HCT116 (cell line): ENCODE measurements around the gene TEAD1. TPM values are rescaled to one million over a fixed set of nuclear protein-coding genes. Genes with fewer than 3 reads are reported as not detected.

Experiments
- ATAC-seq: fragments of 200-7000 bp; cut with Tn5 transposase; 2 replicates; pipeline ENCODE4 v1.9.1; 2020; ENCODE audit warnings: mild to moderate bottlenecking, moderate library complexity
- BruUV-seq: library from RNA; stranded (reverse); fragments of 400-500 nt; replicated peaks from 2 replicates; lab custom pipeline; 2021; lab: Mats Ljungman, UMichigan
- CTCF ChIA-PET: fragments of 300-600 bp; sonication (Branson Sonifier 250); formaldehyde crosslinking; loops from one replicate; lab custom pipeline; 2021; ENCODE audit warnings: antibody characterized with exemption; lab: Charles Lee
- POLR2A ChIA-PET: fragments of 300-600, 350-600 bp; sonication (Branson Sonifier 250); formaldehyde crosslinking; loops from one replicate; lab custom pipeline; 2021; ENCODE audit warnings: antibody characterized with exemption; lab: Charles Lee
- RAD21 ChIA-PET, 2 experiments: fragments of 300-600 bp; sonication (Branson Sonifier 250); formaldehyde crosslinking; loops; one replicate each; lab custom pipeline; 2023; ENCODE audit warnings: low total read pairs in 2 of 2; ENCODE audit not compliant: uncharacterized antibody in 2 of 2, unreplicated experiment in 2 of 2, low non-redundant PET in 1 of 2; lab: Charles Lee
- DNase-seq: peaks from one replicate; pipeline ENCODE4 v3.0.0-alpha.2; 2010; ENCODE audit warnings: low read depth, low spot score
- H2AFZ ChIP-seq: fragments of 200-600 bp; shearing (Covaris generic), sonication (generic); 2 replicates; pipeline ENCODE4 v1.6.1; 2017; ENCODE audit warnings: low read depth, mixed run types, mixed read lengths, antibody characterized with exemption, low read length; ENCODE audit not compliant: poor library complexity, severe bottlenecking
- H3K27ac ChIP-seq: 2 replicates; pipeline ENCODE4 v1.5.1; 2012; ENCODE audit warnings: low read depth, low read length
- H3K27me3 ChIP-seq: fragments of 200-600 bp; sonication (generic); 2 replicates; pipeline ENCODE4 v1.6.1; 2016; ENCODE audit warnings: mixed run types, low read length, mixed read lengths; ENCODE audit not compliant: insufficient read depth
- H3K36me3 ChIP-seq, 2 experiments: fragments of 200-500 bp in 1 of 2; fragments of 200-600 bp in 1 of 2; sonication (Bioruptor generic) in 1 of 2; sonication (generic) in 1 of 2; 2 replicates each; pipeline versions ENCODE4 v1.5.1 to v1.6.1; 2014 to 2016; ENCODE audit warnings: low read length in 2 of 2, inconsistent platforms in 1 of 2, mixed read lengths in 1 of 2, mixed run types in 1 of 2; ENCODE audit not compliant: insufficient read depth in 2 of 2, control insufficient read depth in 1 of 2
- H3K4me1 ChIP-seq, 2 experiments: fragments of 200-600 bp in 1 of 2; sonication (generic) in 1 of 2; 2 replicates each; pipeline versions ENCODE4 v1.5.1 to v1.6.1; 2012 to 2017; ENCODE audit warnings: low read length in 2 of 2, inconsistent platforms in 1 of 2, mild to moderate bottlenecking in 1 of 2, mixed read lengths in 1 of 2, mixed run types in 1 of 2, moderate library complexity in 1 of 2; ENCODE audit not compliant: insufficient read depth in 2 of 2, control insufficient read depth in 1 of 2
- H3K4me2 ChIP-seq: fragments of 200-600 bp; sonication (generic); 2 replicates; pipeline ENCODE4 v1.6.1; 2017; ENCODE audit warnings: mixed run types, low read length, mixed read lengths
- H3K4me3 ChIP-seq, 2 experiments: fragments of 200-600 bp in 1 of 2; sonication (generic) in 1 of 2; replicated peaks in 1 of 2; 2 replicates each; pipeline ENCODE4 v1.5.1; 2011 to 2016; ENCODE audit warnings: low read length in 2 of 2, control low read depth in 1 of 2, low read depth in 1 of 2, mild to moderate bottlenecking in 1 of 2, mixed read lengths in 1 of 2, mixed run types in 1 of 2
- H3K79me2 ChIP-seq: fragments of 200-600 bp; sonication (generic); 2 replicates; pipeline ENCODE4 v1.6.1; 2017; ENCODE audit warnings: mild to moderate bottlenecking, mixed run types, low read length, moderate library complexity, mixed read lengths; ENCODE audit not compliant: insufficient read depth
- H3K9ac ChIP-seq: fragments of 200-600 bp; sonication (generic); 2 replicates; pipeline ENCODE4 v1.6.1; 2016; ENCODE audit warnings: low read length, mixed read lengths
- H3K9me2 ChIP-seq: fragments of 200-600 bp; sonication (generic), shearing (Covaris generic); 2 replicates; pipeline ENCODE4 v1.6.1; 2017; ENCODE audit warnings: mixed run types, mild to moderate bottlenecking, moderate library complexity; ENCODE audit not compliant: insufficient read depth
- H3K9me3 ChIP-seq, 2 experiments: fragments of 200-500 bp in 1 of 2; fragments of 200-600 bp in 1 of 2; sonication (Bioruptor generic) in 1 of 2; sonication (generic) in 1 of 2; 2 replicates each; pipeline ENCODE4 v1.6.1; 2014 to 2017; ENCODE audit warnings: low read length in 2 of 2, mixed read lengths in 2 of 2, inconsistent platforms in 1 of 2, low read depth in 1 of 2, mild to moderate bottlenecking in 1 of 2, mixed run types in 1 of 2, moderate library complexity in 1 of 2; ENCODE audit not compliant: control insufficient read depth in 1 of 2, insufficient read depth in 1 of 2
- H4K20me1 ChIP-seq: fragments of 200-600 bp; sonication (generic), shearing (Covaris generic); 2 replicates; pipeline ENCODE4 v1.6.1; 2017; ENCODE audit warnings: mixed run types, mild to moderate bottlenecking, moderate library complexity; ENCODE audit not compliant: insufficient read depth
- CBX3 ChIP-seq: IDR thresholded peaks from 2 replicates; pipeline ENCODE4 v1.6.1; 2012; ENCODE audit warnings: low read depth
- CEBPB ChIP-seq: IDR thresholded peaks from 2 replicates; pipeline ENCODE4 v1.6.1; 2012; ENCODE audit warnings: low read depth
- EZH2 ChIP-seq: fragments of 200-600 bp; sonication (generic); IDR thresholded peaks from 2 replicates; pipeline ENCODE4 v1.6.1; 2017; ENCODE audit warnings: antibody characterized with exemption, mixed run types
- EZH2phosphoT487 ChIP-seq: fragments of 200-600 bp; IDR thresholded peaks from 2 replicates; pipeline ENCODE4 v1.6.1; 2018; ENCODE audit warnings: antibody characterized with exemption, borderline replicate concordance
- FOSL1 ChIP-seq: IDR thresholded peaks from 2 replicates; pipeline ENCODE4 v1.6.1; 2012; ENCODE audit warnings: low read depth
- JUND ChIP-seq: IDR thresholded peaks from 2 replicates; pipeline ENCODE4 v1.6.1; 2012
- MAX ChIP-seq: IDR thresholded peaks from 2 replicates; pipeline ENCODE4 v1.6.1; 2012
- POLR2A ChIP-seq: IDR thresholded peaks from 2 replicates; pipeline ENCODE4 v1.7.0; 2011; ENCODE audit warnings: borderline replicate concordance; ENCODE audit not compliant: insufficient read depth, insufficient read length; ENCODE audit errors: extremely low read depth
- POLR2AphosphoS5 ChIP-seq: IDR thresholded peaks from 2 replicates; pipeline ENCODE4 v1.6.1; 2011; ENCODE audit warnings: mild to moderate bottlenecking, low read depth, low read length, moderate library complexity
- RAD21 ChIP-seq: IDR thresholded peaks from 2 replicates; pipeline ENCODE4 v1.6.1; 2012; ENCODE audit warnings: low read depth, mild to moderate bottlenecking
- SIN3A ChIP-seq: IDR thresholded peaks from 2 replicates; pipeline ENCODE4 v1.6.1; 2012; ENCODE audit warnings: low read depth
- SP1 ChIP-seq: IDR thresholded peaks from 2 replicates; pipeline ENCODE4 v1.6.1; 2012; ENCODE audit warnings: low read depth
- SRF ChIP-seq: IDR thresholded peaks from 2 replicates; pipeline ENCODE4 v1.6.1; 2012; ENCODE audit warnings: low read depth
- TCF7L2 ChIP-seq: IDR thresholded peaks from 2 replicates; pipeline ENCODE4 v1.7.0; 2011; ENCODE audit warnings: borderline replicate concordance, inconsistent platforms; ENCODE audit not compliant: insufficient read depth, insufficient read length; ENCODE audit errors: extremely low read depth
- YY1 ChIP-seq: IDR thresholded peaks from 2 replicates; pipeline ENCODE4 v1.6.1; 2011; ENCODE audit warnings: low read length, low read depth, moderate library complexity, mild to moderate bottlenecking; ENCODE audit not compliant: insufficient replicate concordance; ENCODE audit errors: extremely low read depth
- ZBTB33 ChIP-seq: IDR thresholded peaks from 2 replicates; pipeline ENCODE4 v1.6.1; 2011; ENCODE audit warnings: mild to moderate bottlenecking, low read length, moderate library complexity; ENCODE audit not compliant: insufficient replicate concordance; ENCODE audit errors: extremely low read depth
- ZFX ChIP-seq: fragments of 450-650 bp; IDR thresholded peaks from 2 replicates; pipeline ENCODE4 v1.6.1; 2017
- ZNF274 ChIP-seq: fragments of 200-500 bp; sonication (Bioruptor generic); IDR thresholded peaks from 2 replicates; pipeline ENCODE4 v1.6.1; 2014; ENCODE audit warnings: mild to moderate bottlenecking, low read depth, low read length, inconsistent platforms
- intact Hi-C: fragments of 100-400 bp; cut with micrococcal nuclease; formaldehyde crosslinking; loops from 2 replicates; pipeline ENCODE4 v1.10.0; 2022
- total RNA-seq: library from RNA; stranded (reverse); gene quantifications from one replicate; pipeline ENCODE4 v1.2.1, GENCODE V29; 2021; ENCODE audit not compliant: unreplicated experiment

The TEAD1 gene
- total RNA-seq, 1 experiment from 2014 or later: 103 TPM

- ChIA-PET CTCF (interaction anchor here (0.6 to 0.8 kb wide), 2 partner anchors 26 to 576 kb away, joined by 3 read pairs; no protein-coding TSS in a partner anchor), POLR2A (no interaction called here), RAD21 (no interaction called here)
- no peaks in the 10 kb centered on the region for H3K27me3 ChIP-seq
- no peaks in the 10 kb centered on the region for H4K20me1 ChIP-seq
- no TSS peak for BruUV-seq
- no peaks in the 10 kb centered on the region for H3K36me3 ChIP-seq
- TF ChIP-seq TCF7L2: no peak
- no peak for TF ChIP-seq YY1
- no peak for TF ChIP-seq POLR2A
- TF ChIP-seq FOSL1: no peak
- no peak for TF ChIP-seq SIN3A
- no peak for TF ChIP-seq EZH2phosphoT487
- TF ChIP-seq CBX3: no peak
- no peak for TF ChIP-seq SRF
- no peak for TF ChIP-seq JUND
- no peaks in the 10 kb centered on the region for H3K79me2 ChIP-seq
- no peak overlapping the region for H3K9ac ChIP-seq
- H3K9me2 ChIP-seq: no peaks in the 10 kb centered on the region
- DNase-seq (no peak), ATAC-seq (no peak)
- no peak overlapping the region for H3K27ac ChIP-seq
- intact Hi-C loops: no loop called here
- H3K9me3 ChIP-seq: no peaks in the 10 kb centered on the region
- H3K4me2 ChIP-seq: no peak overlapping the region
- no peak overlapping the region for H2AFZ ChIP-seq
- H3K4me3 ChIP-seq: no peak overlapping the region
- H3K4me1 ChIP-seq: peaks cover 0 to 13% of the 10 kb centered on the region in 2 experiments; a peak in 2 of 4 replicates
Measured at GRCh38 chr11:12990162-12990480, 315.9 kb downstream of the TEAD1 start.

- H3K27me3 ChIP-seq: no peaks in the 10 kb centered on the region
- ChIA-PET CTCF (no interaction called here), POLR2A (no interaction called here), RAD21 (interaction anchor here in 1 of 2 experiments (0.7 kb wide), 1 partner anchor 11 kb away, joined by 3 read pairs; no protein-coding TSS in a partner anchor)
- no peak overlapping the region for H3K27ac ChIP-seq
- no peaks in the 10 kb centered on the region for H3K79me2 ChIP-seq
- H3K9me3 ChIP-seq: no peaks in the 10 kb centered on the region
- no peak overlapping the region for H2AFZ ChIP-seq
- no peaks in the 10 kb centered on the region for H4K20me1 ChIP-seq
- no peak overlapping the region for H3K9ac ChIP-seq
- no peaks in the 10 kb centered on the region for H3K9me2 ChIP-seq
- no peak overlapping the region for H3K4me2 ChIP-seq
- DNase-seq: no peak
- intact Hi-C loops: no loop called here
- BruUV-seq: no TSS peak
- no peak overlapping the region for H3K4me3 ChIP-seq
- no peak for ATAC-seq
- peaks cover 0 to 13% of the 10 kb centered on the region in 2 experiments; a peak in 2 of 4 replicates for H3K4me1 ChIP-seq
- H3K36me3 ChIP-seq: no peaks in the 10 kb centered on the region
- TF ChIP-seq JUND: no peak
- no peak for TF ChIP-seq EZH2
- no peak for TF ChIP-seq RAD21
- no peak for TF ChIP-seq SIN3A
- TF ChIP-seq FOSL1: no peak
- no peak for TF ChIP-seq ZNF274
- TF ChIP-seq SRF: no peak
- TF ChIP-seq EZH2phosphoT487: no peak
- TF ChIP-seq POLR2A: no peak
- TF ChIP-seq YY1: no peak
- no peak for TF ChIP-seq POLR2AphosphoS5
- no peak for TF ChIP-seq ZFX
- TF ChIP-seq MAX: no peak
- TF ChIP-seq SP1: no peak
- TF ChIP-seq CEBPB: no peak
- no peak for TF ChIP-seq TCF7L2
- no peak for TF ChIP-seq ZBTB33
Measured at GRCh38 chr11:12991426-12991825, 317.2 kb downstream of the TEAD1 start.
